ENCODE measurements around the gene TAAR9.
"Not testable (repeated sequence)": the region's sequence is repeated elsewhere in the genome, so short reads cannot be mapped to it uniquely, and the experiment has no call there.

The TAAR9 gene

GRCh38 chr6:132520953-132521352 lies 17.1 kb upstream of the TAAR9 start:
- DNase-seq, result no peak

GRCh38 chr6:132524646-132525045 lies 13.4 kb upstream of the TAAR9 start:
- DNase-seq, result no peak

GRCh38 chr6:132525866-132526265 lies 12.2 kb upstream of the TAAR9 start:
- DNase-seq, result no peak

GRCh38 chr6:132526461-132526860 lies 11.6 kb upstream of the TAAR9 start:
- DNase-seq, result no peak

GRCh38 chr6:132527791-132528190 lies 10.3 kb upstream of the TAAR9 start:
- no peak for DNase-seq

- DNase-seq, result peak; percentile 44
These were observed 7.6 kb upstream of the TAAR9 start for GRCh38 chr6:132530293-132530974.

GRCh38 chr6:132534546-132534945 lies 3.5 kb upstream of the TAAR9 start:
- DNase-seq, result not testable (repeated sequence)

GRCh38 chr6:132537145-132537544 lies 932 bp upstream of the TAAR9 start:
- DNase-seq, result no peak

GRCh38 chr6:132544826-132545225 lies 6.7 kb downstream of the TAAR9 start:
- no peak for DNase-seq

GRCh38 chr6:132548746-132549463 lies 10.8 kb downstream of the TAAR9 start:
- no peak for DNase-seq

- DNase-seq, result no peak
These were observed 13.1 kb downstream of the TAAR9 start for GRCh38 chr6:132551214-132551613.

- DNase-seq, result no peak
These were observed 14.3 kb downstream of the TAAR9 start, which contains the start of gene TAAR8 for GRCh38 chr6:132552372-132552771. TAAR8 (plus strand) TSS chr6:132552672; CDS start chr6:132552693, 21 bp downstream.

GRCh38 chr6:132560087-132560486 lies 22.0 kb downstream of the TAAR9 start:
- not testable (repeated sequence) for DNase-seq

GRCh38 chr6:132566404-132566803 lies 28.3 kb downstream of the TAAR9 start:
- DNase-seq, result no peak

- DNase-seq, result no peak
These were observed 29.5 kb downstream of the TAAR9 start for GRCh38 chr6:132567566-132567965.

- no peak for DNase-seq
These were observed 30.5 kb downstream of the TAAR9 start for GRCh38 chr6:132568611-132569010.

GRCh38 chr6:132569170-132569569 lies 31.1 kb downstream of the TAAR9 start:
- DNase-seq, result no peak

GRCh38 chr6:132570221-132570777 lies 32.2 kb downstream of the TAAR9 start, which contains the start of gene TAAR6:
TAAR6 (plus strand) TSS chr6:132570322; CDS start chr6:132570322, 0 bp downstream.
- DNase-seq, result no peak

GRCh38 chr6:132571774-132572173 lies 33.7 kb downstream of the TAAR9 start:
- DNase-seq, result no peak

- no peak for DNase-seq
These were observed 46.6 kb downstream of the TAAR9 start for GRCh38 chr6:132584698-132585097.

GRCh38 chr6:132587424-132587823 lies 49.3 kb downstream of the TAAR9 start:
- DNase-seq, result no peak
